Activated T-cell treated with anti-CD3 and anti-CD28 coated beads for 24 hours (primary cell): ENCODE results near the gene MRPS34.

ENCODE experiments used
- DNase-seq: peaks from one replicate; pipeline ENCODE4 v3.0.0-alpha.2; 2020; ENCODE audit warnings: low read depth

The MRPS34 gene

DNA sequence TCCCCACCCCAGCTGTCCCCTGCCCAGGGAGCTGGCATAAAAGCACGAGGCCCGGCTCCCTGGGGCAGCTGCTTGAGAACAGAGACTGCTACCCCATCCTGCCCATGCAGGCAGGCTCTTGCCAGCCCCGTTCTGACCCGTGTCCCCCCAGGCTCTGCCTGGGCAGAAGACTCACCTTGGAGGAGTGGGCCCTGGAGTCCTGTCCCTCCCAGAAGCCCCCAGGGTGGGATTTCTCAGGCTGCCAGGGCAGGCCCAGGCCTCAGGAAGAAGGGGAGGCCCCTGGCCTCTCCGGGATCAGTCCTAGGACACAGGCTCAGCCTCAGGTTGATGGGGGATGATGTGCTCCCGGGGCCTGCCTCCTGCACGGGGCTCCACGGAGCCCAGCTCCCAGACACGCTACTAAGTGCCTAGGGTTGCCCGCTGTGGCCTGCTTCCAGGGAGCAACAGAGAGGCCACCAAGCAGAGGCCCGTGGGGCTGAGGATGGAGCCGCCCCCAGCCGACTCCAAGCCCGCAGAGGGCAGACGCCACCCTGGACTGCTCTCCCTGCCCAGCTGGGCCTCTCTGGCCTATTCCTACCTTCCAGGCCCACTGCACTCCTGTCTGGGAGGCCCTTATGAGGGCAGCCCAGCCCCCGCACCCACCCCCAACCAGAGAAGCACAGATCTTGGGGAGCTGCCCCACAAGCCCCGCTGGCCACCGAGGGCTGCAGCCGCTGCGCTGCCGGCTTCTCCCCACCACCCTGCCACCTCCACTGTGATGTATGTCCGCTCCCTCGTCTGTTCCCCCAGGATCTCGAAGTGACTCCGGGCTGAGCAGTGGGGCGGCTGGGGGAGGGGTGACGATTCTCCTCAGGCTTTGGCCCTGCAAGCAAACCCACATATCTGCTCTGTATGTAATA is 3.3 kb downstream of the MRPS34 start:
- DNase-seq: no peak

DNA sequence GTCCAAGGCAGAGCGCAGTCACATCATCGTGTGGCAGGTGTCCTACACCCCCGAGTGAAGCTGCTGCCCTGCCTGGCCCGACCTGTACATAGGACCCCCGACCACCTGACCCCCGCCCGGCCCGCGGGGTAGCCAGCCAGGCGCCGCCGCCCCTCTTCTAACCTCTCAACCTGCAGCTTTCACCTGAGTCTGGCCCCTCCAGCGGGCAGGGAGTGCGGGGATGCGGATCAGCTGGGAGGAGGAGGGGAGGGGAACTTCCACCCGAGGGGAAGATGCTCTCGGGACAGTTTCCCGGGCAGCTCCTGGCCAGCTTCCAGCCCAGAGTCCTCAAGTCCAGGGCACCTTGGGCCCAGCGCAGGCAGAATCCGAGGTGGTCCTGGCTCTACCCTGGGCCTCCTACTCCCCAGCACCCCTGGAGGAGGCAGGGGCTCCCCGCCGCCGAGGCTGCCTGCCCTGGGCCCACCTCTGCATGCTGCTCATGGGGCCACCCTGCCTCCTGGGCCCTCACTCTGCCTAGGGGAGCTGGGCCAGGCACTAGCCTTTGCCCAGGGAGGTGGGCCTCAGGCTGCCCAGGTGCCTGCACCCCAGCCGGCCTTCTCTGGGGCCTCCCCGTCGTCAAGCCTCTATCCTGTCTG is 4.0 kb downstream of the MRPS34 start:
- no peak for DNase-seq

DNA sequence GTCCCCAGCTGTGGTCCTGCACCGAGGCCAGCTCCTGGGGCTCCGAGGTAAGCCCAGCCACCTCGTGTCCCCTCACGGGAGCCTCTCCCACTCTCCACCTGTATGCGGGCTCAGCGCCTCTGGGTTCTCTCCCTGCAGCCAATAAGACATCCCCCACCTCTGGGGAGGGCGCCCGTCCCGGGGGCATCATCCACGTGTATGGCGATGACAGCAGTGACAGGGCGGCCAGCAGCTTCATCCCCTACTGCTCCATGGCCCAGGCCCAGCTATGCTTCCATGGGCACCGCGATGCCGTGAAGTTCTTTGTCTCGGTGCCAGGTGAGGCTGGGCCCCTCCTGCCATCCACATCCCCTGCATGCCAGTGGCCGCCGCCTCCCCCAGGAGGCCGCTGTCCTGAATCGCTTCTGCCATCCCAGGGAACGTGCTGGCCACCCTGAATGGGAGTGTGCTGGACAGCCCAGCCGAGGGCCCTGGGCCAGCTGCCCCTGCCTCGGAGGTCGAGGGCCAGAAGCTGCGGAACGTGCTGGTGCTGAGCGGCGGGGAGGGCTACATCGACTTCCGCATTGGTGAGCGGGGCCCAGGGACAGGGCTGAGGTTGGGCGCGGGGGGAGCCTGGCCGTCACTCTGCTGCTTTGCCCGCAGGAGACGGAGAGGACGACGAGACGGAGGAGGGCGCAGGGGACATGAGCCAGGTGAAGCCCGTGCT is 4.7 kb downstream of the MRPS34 start:
- DNase-seq: no peak

DNA sequence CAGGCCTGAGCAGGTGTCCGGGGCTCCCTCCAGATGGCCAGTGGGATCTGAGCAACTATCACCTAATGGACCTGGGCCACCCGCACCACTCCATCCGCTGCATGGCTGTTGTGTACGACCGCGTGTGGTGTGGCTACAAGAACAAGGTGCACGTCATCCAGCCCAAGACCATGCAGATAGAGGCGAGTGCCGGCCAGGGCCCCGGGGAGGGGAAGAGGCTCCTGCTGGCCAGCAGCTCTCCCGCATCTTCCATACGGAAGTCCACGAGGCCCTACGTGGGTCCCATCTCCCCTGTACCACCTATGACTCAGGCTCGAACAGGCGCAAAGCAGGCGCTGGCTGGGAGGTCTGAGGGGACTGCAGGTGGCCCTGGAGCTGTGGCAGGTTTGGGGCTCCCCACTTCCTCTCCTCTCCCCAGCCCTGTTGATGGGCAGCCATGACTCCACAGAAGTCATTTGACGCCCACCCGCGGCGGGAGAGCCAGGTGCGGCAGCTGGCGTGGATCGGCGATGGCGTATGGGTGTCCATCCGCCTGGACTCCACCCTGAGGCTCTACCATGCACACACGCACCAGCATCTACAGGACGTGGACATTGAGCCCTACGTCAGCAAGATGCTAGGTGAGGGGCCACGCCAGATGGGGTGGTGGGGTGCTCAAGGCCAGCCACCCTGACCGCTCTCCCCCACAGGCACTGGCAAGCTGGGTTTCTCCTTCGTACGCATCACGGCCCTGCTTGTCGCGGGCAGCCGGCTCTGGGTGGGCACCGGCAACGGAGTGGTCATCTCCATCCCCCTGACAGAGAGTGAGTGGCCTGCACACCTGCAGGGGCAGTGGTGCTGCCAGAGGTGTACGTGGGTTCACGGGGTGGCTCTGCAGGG is 5.6 kb downstream of the MRPS34 start:
- DNase-seq: no peak

DNA sequence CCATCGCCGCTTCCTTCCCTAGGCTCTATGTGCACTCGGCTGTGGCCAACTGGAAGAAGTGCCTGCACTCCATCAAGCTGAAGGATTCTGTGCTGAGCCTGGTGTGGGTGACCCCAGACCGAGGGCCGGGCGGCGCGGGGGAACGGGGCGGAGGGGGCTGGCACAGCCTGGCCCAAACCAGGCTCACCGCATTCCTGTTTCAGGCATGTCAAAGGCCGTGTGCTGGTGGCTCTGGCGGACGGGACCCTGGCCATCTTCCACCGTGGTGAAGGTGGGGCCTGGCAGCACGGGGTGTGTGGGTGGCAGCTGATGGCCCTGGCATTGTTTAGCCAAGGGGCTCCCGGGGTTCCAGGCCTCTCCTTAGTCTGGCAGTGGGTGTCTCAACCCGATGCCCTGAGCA is 6.2 kb downstream of the MRPS34 start:
- no peak for DNase-seq

DNA sequence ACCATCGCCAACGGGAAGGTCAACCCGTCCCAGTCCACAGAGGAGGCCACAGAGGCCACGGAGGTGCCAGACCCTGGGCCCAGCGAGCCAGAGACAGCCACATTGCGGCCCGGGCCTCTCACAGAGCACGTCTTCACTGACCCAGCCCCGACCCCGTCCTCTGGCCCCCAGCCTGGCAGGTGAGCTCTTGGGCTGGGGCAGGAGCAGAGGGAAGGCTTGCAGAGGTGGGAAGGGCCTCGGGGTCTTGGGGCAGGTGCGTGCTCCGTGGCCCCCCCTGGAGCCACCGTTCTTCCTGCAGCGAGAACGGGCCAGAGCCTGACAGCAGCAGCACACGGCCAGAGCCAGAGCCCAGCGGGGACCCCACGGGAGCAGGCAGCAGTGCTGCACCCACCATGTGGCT is 6.7 kb downstream of the MRPS34 start:
- no peak for DNase-seq

DNA sequence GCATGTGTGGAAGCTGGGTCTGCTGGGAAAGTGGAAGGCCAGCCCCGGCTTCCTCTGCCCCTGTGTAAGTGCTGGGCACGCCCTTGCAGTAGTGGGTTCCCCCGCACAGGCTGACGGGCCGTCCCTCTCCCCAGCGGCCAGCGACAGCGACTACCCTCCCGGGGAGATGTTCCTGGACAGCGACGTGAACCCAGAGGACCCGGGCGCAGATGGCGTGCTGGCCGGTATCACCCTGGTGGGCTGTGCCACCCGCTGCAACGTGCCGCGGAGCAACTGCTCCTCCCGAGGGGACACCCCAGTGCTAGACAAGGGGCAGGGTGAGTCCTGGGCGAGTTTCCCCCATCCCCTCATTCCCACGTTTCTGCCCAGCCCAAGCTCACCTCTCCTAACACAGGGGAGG is 7.1 kb downstream of the MRPS34 start:
- no peak for DNase-seq

DNA sequence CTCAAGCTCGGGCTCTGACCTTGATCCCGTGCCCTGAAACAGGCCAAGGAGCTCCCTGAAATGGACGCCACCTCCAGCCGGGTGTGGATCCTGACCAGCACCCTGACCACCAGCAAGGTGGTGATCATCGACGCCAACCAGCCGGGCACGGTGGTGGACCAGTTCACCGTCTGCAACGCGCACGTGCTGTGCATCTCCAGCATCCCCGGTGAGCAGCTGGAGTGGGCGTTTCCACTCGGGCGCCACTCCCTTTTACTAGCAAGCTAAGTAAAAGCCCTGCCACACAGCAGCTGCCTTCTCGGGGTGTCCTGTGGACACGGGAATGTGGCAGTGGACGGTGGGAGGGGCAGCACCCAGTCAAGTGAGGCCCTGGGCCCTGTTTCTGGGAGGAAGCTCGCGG is 8.0 kb downstream of the MRPS34 start:
- no peak for DNase-seq

DNA sequence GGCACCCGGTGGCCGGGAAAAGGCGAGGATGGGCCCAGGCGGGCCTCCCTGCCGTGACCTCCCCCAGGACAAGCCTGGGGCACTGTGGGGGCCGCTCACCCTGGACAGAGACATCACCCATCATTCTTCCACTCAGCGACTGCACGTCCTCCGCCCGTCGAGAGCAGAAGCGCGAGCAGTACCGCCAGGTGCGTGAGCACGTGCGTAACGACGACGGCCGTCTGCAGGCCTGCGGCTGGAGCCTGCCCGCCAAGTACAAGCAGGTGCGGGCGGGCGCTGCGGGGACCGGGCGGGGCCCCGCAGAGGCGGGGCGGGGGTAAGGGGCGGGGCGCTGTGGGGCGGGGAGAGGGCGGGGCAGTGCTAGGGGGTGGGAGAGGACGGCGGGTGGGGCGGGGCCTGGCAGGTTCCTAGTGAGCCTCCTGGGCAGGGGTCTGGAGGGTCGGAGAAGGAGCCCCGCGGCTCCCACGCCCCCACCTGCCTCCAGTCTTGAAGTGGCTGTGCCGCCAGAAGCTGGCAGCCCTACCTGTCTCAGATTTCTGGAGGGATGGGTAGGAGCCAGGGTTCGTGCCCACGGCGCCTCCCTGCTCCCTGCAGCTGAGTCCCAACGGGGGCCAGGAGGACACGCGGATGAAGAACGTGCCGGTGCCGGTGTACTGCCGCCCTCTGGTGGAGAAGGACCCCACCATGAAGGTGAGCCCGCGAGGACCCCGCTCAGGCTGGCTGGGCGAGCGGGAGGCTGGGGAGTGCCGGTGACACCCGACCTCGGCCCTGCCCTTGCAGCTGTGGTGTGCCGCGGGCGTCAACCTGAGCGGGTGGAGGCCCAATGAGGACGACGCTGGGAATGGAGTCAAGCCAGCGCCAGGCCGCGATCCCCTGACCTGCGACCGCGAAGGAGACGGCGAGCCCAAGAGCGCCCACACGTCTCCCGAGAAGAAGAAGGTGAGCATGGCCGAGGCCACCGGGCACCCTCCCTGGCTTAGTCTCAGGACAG is 9.1 kb downstream of the MRPS34 start:
- DNase-seq: no peak

DNA sequence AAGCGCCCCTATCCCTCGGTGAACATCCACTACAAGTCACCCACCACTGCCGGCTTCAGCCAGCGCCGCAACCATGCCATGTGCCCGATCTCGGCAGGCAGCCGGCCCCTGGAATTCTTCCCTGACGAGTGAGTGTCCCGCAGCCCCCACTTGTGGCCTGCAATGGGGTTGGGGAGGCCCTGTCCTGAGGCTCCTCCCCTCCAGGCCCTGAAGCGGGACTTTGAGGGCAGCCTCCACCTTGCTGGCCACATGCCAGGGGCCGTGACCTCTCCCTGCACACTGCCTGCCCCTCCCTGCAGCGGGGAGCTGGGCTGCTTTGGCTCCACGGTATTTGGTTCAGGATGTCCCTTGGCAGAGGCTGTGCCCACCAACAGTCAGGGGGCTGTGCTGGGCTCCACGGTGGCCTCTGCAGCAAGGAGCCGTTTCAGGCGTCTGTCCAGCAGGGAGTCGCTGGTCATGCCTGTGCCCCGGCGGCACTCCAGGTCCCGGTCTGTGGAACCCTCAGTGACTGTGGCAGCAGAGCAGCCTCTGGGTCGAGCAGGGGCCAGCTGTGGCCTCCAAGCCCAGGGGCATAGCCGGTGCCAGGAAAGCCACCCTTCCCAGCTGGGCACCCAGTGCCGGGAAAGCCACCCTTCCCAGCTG is 9.9 kb downstream of the MRPS34 start:
- no peak for DNase-seq

DNA sequence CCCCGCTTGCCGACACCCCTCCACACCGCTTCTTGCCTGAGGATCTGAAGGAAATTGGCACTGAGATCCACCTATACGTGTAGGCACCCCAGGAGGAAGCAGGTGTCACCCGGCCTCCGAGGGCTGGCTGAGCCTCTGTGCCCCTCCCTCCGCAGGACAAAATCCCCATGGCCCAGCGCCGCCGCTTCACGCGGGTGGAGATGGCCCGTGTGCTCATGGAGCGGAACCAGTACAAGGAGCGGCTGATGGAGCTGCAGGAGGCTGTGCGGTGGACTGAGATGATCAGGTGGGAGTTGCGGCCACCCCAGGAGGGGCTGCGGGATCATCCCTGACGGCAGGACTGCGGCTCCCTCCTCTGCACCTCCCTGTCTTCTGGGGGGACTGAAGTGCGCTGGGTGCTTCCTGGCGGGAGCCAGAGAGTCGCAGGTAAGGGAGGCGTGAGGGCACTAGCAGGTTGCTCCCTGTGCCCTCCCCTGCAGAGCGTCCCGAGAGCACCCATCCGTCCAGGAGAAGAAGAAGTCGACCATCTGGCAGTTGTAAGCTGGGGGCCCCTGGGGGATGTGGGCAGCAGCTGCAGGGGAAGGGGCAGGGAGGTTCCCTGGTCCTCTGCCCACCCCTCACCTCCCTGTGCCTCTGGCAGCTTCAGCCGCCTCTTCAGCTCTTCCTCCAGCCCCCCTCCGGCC is 10.6 kb downstream of the MRPS34 start:
- DNase-seq: no peak

DNA sequence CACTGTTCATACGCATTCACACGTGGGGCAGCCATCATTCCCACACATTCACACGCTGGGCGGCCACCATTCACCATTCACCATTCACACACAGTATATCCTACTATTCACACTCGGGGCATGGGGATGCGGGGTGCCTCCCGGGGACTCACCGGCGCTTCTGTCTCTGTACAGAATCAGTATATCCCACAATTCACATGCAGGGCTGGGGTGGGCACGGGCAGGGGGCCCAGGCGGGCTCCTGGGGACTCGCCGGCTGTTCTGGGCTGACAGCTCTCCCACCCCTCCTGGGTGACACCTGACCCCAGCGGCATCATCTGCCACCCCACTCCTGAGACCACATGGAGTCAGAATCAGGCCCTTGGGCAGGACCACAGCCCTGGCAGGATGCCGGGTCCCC is 11.2 kb downstream of the MRPS34 start:
- no peak for DNase-seq

DNA sequence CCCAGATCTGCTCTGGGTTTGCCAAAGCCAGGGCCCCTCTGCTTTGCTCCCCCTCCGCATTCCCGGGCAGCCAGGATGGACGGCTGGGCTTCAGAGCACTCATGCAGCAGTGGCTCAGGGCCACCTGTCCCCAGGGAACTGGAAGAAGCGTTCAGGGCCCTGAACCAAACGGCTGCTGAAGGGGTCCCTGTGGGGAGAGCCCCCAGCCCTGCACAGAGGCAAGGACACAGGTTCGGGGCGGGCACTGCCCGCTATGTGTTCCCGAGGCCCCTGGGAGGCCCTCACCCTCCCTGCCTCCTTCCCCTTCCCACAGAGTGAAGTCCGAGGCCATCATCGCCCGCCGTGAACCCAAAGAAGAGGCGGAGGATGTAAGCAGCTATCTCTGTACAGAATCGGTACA is 12.0 kb downstream of the MRPS34 start:
- no peak for DNase-seq

DNA sequence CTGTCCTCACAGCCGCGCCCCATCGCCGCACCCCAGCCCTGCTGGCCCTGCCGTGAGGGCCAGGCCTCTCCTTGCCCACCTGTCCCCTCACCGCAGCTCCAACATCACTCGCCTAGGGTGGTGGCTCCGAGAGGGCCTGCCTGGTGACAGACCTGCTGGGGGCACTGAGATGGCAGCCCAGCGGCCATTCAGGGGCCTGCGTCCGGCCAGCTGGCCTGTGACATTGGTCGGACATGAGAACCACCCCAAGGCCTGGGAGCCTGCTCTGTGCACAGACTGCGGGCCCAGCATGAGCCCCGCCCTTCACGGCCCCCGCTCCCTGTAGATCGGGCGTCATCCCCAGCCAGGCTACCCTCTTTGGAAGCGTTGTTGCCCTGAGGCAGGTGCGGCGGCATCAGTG is 13.4 kb downstream of the MRPS34 start:
- no peak for DNase-seq

DNA sequence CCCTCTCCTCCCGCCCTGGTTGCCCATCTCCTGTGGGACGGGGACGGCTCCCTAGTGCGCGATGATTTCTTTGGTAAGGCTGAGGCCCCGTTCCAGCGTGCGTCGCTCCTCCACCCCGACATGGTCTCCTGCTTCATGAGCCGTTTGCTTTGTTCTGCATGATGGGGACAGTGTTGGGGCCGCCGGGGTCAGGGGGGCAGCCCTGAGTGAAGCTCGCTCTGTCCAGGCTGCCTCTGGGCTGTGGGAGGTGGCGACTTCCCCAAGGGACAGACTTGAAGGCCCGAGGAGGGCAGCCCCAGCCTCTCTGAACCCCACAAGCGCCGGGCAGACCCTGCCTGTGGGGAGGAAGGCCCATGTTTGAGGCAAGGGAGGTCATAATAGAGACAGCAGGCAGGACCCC is 14.0 kb downstream of the MRPS34 start:
- no peak for DNase-seq

DNA sequence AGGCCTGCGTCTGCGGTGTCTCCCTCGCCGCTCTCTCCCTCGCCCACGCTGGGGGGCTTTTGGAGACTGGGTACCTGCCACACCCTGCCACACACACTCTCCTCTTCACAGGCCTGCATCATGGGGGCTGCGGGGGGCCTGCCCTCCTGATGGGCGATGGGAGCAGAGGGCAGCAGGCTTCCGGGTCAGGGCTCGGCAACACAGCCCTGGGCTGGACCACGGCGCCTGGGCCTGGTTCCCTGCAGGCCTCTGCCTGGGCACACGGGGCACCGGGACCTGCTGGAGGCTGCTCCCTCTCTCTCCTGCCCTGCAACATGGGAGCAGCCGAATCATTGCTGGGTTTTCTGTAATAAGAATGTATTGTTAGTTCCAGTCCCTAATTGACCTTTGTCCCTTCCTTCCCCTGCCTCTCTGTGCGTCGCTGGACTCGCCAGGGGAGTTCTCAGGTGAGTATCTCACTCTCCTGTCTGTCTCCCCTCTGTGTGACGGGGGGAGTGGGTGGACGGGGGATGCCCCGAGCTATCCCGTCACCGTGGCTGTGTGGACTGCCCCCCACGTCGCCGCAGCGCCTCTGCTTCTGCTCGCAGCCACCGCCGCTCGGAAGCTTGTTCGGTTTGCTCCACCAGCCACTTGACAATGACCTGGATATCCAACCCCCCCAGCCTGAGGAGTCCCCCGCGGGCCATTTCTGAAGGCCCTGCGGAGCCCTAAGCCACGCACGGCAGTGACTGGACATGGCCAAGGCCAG is 15.0 kb downstream of the MRPS34 start:
- DNase-seq: no peak

DNA sequence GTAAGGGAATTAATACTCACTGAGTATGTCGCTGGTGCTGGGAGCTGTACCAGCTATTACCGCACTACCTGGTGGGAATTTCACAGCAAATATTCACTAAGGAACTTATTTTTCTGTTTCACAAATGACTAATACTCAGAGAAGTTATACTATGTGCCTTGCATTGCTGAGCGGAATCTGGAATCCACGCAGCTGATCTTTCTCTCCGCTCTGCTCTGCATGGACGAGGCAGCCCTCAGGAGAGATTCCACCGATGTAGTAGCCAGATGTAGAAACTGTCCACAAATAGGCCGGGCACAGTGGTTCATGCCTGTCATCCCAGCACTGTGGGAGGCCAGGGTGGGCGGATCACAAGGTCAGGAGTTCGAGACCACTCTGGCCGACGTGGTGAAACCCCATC is 18.7 kb downstream of the MRPS34 start:
- no peak for DNase-seq

DNA sequence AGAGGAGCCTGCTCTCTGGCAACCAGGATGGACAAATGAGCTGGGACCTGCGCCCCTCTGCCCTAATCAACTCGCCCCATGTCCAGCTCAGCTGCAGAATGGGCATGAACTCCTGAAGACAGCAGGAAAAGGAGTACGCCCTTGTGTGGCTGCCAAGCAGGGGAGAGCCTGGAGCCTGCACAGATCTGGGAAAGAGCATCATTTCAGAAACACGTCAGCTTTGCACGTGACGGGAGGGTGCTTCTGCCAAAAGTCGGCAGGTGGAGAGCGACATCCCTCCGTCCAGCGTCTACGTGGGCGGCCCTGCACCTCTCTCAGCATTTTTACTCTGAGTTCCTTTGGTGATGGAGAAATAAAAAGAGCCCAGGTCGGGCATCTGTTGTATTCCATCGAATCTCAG is 20.1 kb downstream of the MRPS34 start:
- no peak for DNase-seq

DNA sequence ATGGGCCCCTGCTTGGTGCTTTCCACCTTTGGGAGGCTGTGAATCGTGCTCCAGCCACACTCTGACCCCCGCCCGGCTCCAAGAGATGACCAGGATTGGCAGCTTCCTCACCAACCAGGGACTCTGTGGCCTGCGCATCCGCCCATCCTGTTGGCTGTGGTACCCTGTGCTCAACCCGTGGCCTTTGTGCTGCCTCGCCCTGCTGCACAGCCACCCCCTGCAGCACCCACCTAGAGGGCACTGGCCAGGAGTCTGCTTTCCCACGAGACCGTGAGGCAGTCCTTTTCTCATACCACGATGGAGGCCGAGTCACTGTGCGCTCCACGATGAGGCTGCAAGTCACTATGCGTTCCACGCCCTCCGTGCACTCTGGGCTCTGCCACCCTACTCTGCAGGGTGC is 21.0 kb downstream of the MRPS34 start:
- DNase-seq: no peak
